BLaER1 (cell line): Measurements from ENCODE around the gene PLET1.

ENCODE experiments used
- H3K27ac ChIP-seq: shearing (Covaris generic); formaldehyde crosslinking; 2 replicates; pipeline ENCODE4 v1.8.1; 2022
- H3K27me3 ChIP-seq: shearing (Covaris generic); formaldehyde crosslinking; 2 replicates; pipeline ENCODE4 v1.8.1; 2022
- H3K36me3 ChIP-seq: shearing (Covaris generic); formaldehyde crosslinking; 2 replicates; pipeline ENCODE4 v1.8.1; 2022
- H3K4me1 ChIP-seq: shearing (Covaris generic); formaldehyde crosslinking; 2 replicates; pipeline ENCODE4 v1.8.1; 2022
- H3K4me2 ChIP-seq: shearing (Covaris generic); formaldehyde crosslinking; 2 replicates; pipeline ENCODE4 v1.8.1; 2022
- H3K4me3 ChIP-seq: shearing (Covaris generic); formaldehyde crosslinking; 2 replicates; pipeline ENCODE4 v1.8.1; 2022
- H3K9ac ChIP-seq: shearing (Covaris generic); formaldehyde crosslinking; 2 replicates; pipeline ENCODE4 v1.8.1; 2022
- H3K9me3 ChIP-seq: shearing (Covaris generic); formaldehyde crosslinking; 2 replicates; pipeline ENCODE4 v1.8.1; 2022
- H4K20me1 ChIP-seq: shearing (Covaris generic); formaldehyde crosslinking; 2 replicates; pipeline ENCODE4 v1.8.1; 2022
- Cebpa-rat ChIP-seq: shearing (Covaris generic); IDR thresholded peaks from 2 replicates; pipeline ENCODE4 v1.8.1; 2022

PLET1 gene

GRCh38 chr11:112260490-112260889, at the start of gene PLET1:
Gene PLET1 (minus strand): TSS chr11:112260860. CDS start chr11:112260589, 271 bp downstream.
- Histone ChIP-seq H3K36me3 (no peaks in the 10 kb centered on the region), H3K27me3 (no peaks in the 10 kb centered on the region), H3K4me2 (no peak within 1 kb of the TSS), H3K4me3 (no peak within 1 kb of the TSS), H3K4me1 (0 out of 2 replicates have a peak, but pooled peaks cover under 1% of the 10 kb centered on the region), H3K9me3 (no peaks in the 10 kb centered on the region), H3K9ac (no peak within 1 kb of the TSS), H4K20me1 (no peaks in the 10 kb centered on the region), H3K27ac (no peak within 1 kb of the TSS)
- no peak for TF ChIP-seq Cebpa-rat

- Histone ChIP-seq H3K4me2 (no peak overlapping the region), H3K9me3 (no peaks in the 10 kb centered on the region), H4K20me1 (no peaks in the 10 kb centered on the region), H3K27me3 (no peaks in the 10 kb centered on the region), H3K27ac (no peak overlapping the region), H3K36me3 (no peaks in the 10 kb centered on the region), H3K4me3 (no peak overlapping the region), H3K9ac (no peak overlapping the region), H3K4me1 (no peaks in the 10 kb centered on the region)
- no peak for TF ChIP-seq Cebpa-rat
These were observed 49.8 kb upstream of the PLET1 start for GRCh38 chr11:112310419-112310818.

GRCh38 chr11:112308651-112309050, 48.0 kb upstream of the PLET1 start:
- Histone ChIP-seq H3K4me2 (no peak overlapping the region), H3K9me3 (no peaks in the 10 kb centered on the region), H3K9ac (no peak overlapping the region), H3K27ac (no peak overlapping the region), H3K36me3 (no peaks in the 10 kb centered on the region), H3K4me3 (no peak overlapping the region), H3K27me3 (no peaks in the 10 kb centered on the region), H4K20me1 (no peaks in the 10 kb centered on the region), H3K4me1 (no peaks in the 10 kb centered on the region)
- TF ChIP-seq Cebpa-rat: no peak

GRCh38 chr11:112307616-112308015, 47.0 kb upstream of the PLET1 start:
- no peak for TF ChIP-seq Cebpa-rat
- Histone ChIP-seq H3K4me1 (no peaks in the 10 kb centered on the region), H4K20me1 (no peaks in the 10 kb centered on the region), H3K4me3 (no peak overlapping the region), H3K4me2 (no peak overlapping the region), H3K27ac (no peak overlapping the region), H3K27me3 (no peaks in the 10 kb centered on the region), H3K9ac (no peak overlapping the region), H3K36me3 (no peaks in the 10 kb centered on the region), H3K9me3 (no peaks in the 10 kb centered on the region)

GRCh38 chr11:112306230-112306629, 45.6 kb upstream of the PLET1 start:
- H3K4me1 ChIP-seq: 0 out of 2 replicates have a peak, but pooled peaks cover 6% of the 10 kb centered on the region
- H4K20me1 ChIP-seq: no peaks in the 10 kb centered on the region
- TF ChIP-seq Cebpa-rat: no peak
- no peaks in the 10 kb centered on the region for H3K9me3 ChIP-seq
- H3K36me3 ChIP-seq: no peaks in the 10 kb centered on the region
- no peak overlapping the region for H3K4me2 ChIP-seq
- H3K27me3 ChIP-seq: no peaks in the 10 kb centered on the region
- H3K27ac ChIP-seq: no peak overlapping the region
- H3K4me3 ChIP-seq: no peak overlapping the region
- no peak overlapping the region for H3K9ac ChIP-seq

GRCh38 chr11:112304914-112305313, 44.3 kb upstream of the PLET1 start:
- Histone ChIP-seq H3K27ac (no peak overlapping the region), H4K20me1 (no peaks in the 10 kb centered on the region), H3K4me1 (0 out of 2 replicates have a peak, but pooled peaks cover 7% of the 10 kb centered on the region), H3K27me3 (no peaks in the 10 kb centered on the region), H3K4me2 (no peak overlapping the region), H3K9ac (no peak overlapping the region), H3K36me3 (no peaks in the 10 kb centered on the region), H3K9me3 (no peaks in the 10 kb centered on the region), H3K4me3 (no peak overlapping the region)
- no peak for TF ChIP-seq Cebpa-rat

- no peak overlapping the region for H3K4me3 ChIP-seq
- no peak for TF ChIP-seq Cebpa-rat
- H4K20me1 ChIP-seq: no peaks in the 10 kb centered on the region
- no peak overlapping the region for H3K4me2 ChIP-seq
- no peak overlapping the region for H3K27ac ChIP-seq
- no peak overlapping the region for H3K9ac ChIP-seq
- no peaks in the 10 kb centered on the region for H3K36me3 ChIP-seq
- H3K9me3 ChIP-seq: no peaks in the 10 kb centered on the region
- 0 out of 2 replicates have a peak, but pooled peaks cover 7% of the 10 kb centered on the region for H3K4me1 ChIP-seq
- H3K27me3 ChIP-seq: no peaks in the 10 kb centered on the region
These were observed 43.0 kb upstream of the PLET1 start for GRCh38 chr11:112303616-112304015.

GRCh38 chr11:112302226-112302868, 41.7 kb upstream of the PLET1 start:
- no peak overlapping the region for H3K27ac ChIP-seq
- H3K9ac ChIP-seq: no peak overlapping the region

GRCh38 chr11:112300094-112300786, 39.6 kb upstream of the PLET1 start:
- Histone ChIP-seq H3K4me2 (no peak overlapping the region), H4K20me1 (no peaks in the 10 kb centered on the region), H3K4me1 (peaks cover 18% of the 10 kb centered on the region), H3K9me3 (no peaks in the 10 kb centered on the region), H3K27ac (no peak overlapping the region), H3K9ac (no peak overlapping the region), H3K27me3 (no peaks in the 10 kb centered on the region), H3K36me3 (no peaks in the 10 kb centered on the region), H3K4me3 (no peak overlapping the region)
- TF ChIP-seq Cebpa-rat: no peak

More at GRCh38 chr11:112302226-112302868, 41.7 kb upstream of the PLET1 start:
- no peaks in the 10 kb centered on the region for H4K20me1 ChIP-seq
- TF ChIP-seq Cebpa-rat: no peak
- H3K27me3 ChIP-seq: no peaks in the 10 kb centered on the region
- H3K4me1 ChIP-seq: peaks cover 13% of the 10 kb centered on the region
- no peaks in the 10 kb centered on the region for H3K36me3 ChIP-seq
- H3K4me2 ChIP-seq: no peak overlapping the region
- no peak overlapping the region for H3K4me3 ChIP-seq
- no peaks in the 10 kb centered on the region for H3K9me3 ChIP-seq

- no peak for TF ChIP-seq Cebpa-rat
- Histone ChIP-seq H4K20me1 (no peaks in the 10 kb centered on the region), H3K27me3 (no peaks in the 10 kb centered on the region), H3K4me2 (no peak overlapping the region), H3K9ac (no peak overlapping the region), H3K4me3 (no peak overlapping the region), H3K27ac (no peak overlapping the region), H3K9me3 (no peaks in the 10 kb centered on the region), H3K36me3 (no peaks in the 10 kb centered on the region), H3K4me1 (peaks cover 18% of the 10 kb centered on the region)
These were observed 37.9 kb upstream of the PLET1 start for GRCh38 chr11:112298535-112298934.
